ENCODE results near the gene RBM18.
A peak's percentile ranks its signal among the peaks of the same experiment; 100 is the strongest.

RBM18 gene

DNA sequence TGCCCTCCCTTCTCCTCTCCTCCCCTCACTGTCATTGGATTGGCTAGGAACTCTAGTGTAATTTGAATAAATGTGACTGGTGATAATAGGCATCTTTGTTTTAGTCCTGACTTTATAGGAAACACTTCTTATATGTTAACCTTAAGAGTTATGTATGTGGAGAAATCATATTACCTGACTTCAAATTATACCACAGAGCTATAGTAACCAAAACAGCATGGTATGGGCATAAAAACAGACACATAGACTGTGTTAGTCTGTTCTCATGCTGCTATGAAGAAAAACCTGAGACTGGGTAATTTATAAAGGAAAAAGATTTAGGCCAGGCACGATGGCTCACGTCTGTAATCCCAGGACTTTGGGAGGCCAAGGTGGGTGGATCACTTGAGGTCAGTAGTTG lies 9.4 kb upstream of the RBM18 start:
- Mint-ChIP-seq H3K4me1 (no peaks in the 10 kb centered on the region), H3K36me3 (peaks cover 44% of the 10 kb centered on the region), H3K9me3 (no peaks in the 10 kb centered on the region), H3K27me3 (no peaks in the 10 kb centered on the region), H3K4me3 (no peak overlapping the region), H3K27ac (no peak overlapping the region)
- CTCF ChIA-PET = no interaction called here
- DNase-seq = no peak

DNA sequence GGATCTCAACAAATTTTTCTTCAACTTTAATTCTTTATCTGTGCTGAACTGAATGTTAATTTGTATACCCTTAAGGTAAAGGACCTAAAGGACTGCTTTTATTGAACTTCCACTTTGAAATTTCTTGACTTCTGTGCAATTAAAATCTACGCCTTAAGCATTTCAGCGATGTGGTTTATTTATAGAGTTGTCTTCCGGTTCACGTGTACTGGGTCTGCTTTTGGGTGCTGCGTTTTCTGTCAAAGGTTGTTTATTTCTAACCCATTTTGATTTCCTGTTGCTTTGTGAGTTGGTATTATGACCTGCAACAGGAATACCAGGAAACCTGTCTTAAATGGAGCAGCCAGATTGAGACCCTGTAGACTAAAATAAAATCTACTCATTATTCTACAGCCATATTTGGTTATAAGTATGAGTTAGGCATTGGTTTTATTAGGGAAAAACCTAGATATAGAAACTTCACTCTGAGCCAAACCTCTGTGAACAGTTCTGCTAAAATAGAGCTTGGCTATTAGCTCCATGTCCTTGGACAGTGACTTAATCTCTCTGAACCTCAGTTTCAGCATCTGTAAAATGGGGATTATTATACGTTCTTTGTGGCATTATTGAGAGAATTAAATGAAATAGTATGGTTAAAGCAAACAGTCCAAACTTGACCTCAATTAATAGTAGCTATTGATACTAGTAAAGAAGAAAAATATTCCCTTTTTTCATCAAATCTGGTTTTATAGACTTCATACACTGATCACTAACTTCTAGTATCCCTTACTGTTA lies 3.6 kb upstream of the RBM18 start:
- no peaks in the 10 kb centered on the region for H3K9me3 Mint-ChIP-seq
- H3K4me1 Mint-ChIP-seq = peaks cover 29% of the 10 kb centered on the region
- no peak overlapping the region for H3K27ac Mint-ChIP-seq
- DNase-seq = no peak
- CTCF ChIA-PET = no interaction called here
- H3K27me3 Mint-ChIP-seq = peaks cover 4% of the 10 kb centered on the region
- H3K36me3 Mint-ChIP-seq = peaks cover 26% of the 10 kb centered on the region
- no peak overlapping the region for H3K4me3 Mint-ChIP-seq

DNA sequence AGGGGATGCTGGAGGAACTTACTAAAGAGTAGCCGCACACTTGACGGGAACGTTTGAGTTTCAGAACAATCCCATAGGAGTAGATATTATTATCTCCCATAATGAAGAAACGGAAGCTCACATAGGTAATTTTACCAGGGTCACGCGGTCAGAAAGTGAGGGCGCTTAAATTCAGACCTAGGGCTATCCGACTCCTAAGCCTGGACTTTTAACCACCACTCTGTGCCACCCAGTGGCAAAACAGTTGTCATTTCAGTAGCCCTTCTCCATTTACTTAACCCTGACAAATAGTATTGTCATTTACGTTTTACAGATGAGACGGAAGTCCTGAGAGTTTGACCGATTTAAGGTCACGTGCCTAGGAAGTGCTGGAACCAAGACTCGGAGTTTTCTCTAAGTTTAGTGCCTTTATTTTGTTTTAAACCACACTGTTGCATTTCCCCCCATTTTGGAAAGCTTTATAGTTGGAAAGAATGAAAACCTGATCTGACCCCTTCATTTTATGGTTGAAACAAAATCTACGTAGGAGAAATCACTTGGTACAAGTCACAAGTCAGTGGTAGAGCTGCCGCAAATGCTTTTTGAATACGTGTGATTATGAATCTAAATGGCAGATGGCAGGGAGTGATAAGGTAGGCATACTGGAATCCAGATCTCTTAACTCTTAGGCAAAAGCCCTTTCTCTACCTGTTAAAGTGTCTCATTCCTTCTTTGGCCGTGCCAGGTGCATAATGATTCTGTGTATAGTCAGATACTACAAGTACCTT lies 692 bp upstream of the RBM18 start:
- Mint-ChIP-seq H3K4me1 (peaks cover 52% of the 10 kb centered on the region), H3K36me3 (peaks cover 15% of the 10 kb centered on the region), H3K27me3 (peaks cover 4% of the 10 kb centered on the region), H3K27ac (peak overlapping the region; percentile 99), H3K9me3 (no peaks in the 10 kb centered on the region), H3K4me3 (peak overlapping the region; percentile 83)
- CTCF ChIA-PET = interaction anchor here (1.0 kb wide), 2 partner anchors 13 to 140 kb away, joined by 3 read pairs; no protein-coding TSS in a partner anchor
- DNase-seq = peak; percentile 33

DNA sequence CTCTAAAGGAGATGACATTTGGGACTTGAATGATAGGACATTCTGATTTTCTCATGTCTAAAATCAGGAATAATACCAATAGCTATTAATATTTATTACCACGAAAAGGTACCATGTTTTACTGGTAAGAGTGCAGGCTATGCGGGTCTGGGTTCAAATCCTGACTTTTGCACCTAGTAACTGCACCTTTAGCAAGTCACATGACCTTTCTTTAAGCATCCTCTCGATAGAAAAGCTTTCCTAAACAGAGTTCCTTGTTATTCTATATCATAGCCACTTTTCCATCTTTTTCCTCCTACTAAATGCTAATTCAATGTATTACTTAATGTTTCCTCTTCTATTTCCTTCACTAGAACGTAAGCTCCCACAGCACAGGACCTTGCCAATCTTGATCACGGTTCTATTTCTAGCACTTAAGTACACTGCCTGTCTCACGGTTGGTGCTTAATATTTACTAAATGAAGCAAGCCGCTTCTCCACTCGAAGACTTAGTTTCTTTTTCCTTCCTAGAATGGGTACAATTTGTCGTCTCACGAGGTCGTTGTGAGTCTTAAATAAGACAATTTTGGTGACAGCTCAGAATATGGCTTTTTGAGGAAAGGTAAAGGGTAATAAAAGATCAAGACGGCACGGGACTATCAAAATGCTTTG lies 816 bp downstream of the RBM18 start:
- DNase-seq = no peak
- Mint-ChIP-seq H3K4me1 (peaks cover 52% of the 10 kb centered on the region), H3K27me3 (peaks cover 4% of the 10 kb centered on the region), H3K9me3 (no peaks in the 10 kb centered on the region), H3K27ac (peak overlapping the region; percentile 99), H3K4me3 (peak overlapping the region; percentile 83), H3K36me3 (peaks cover 29% of the 10 kb centered on the region)
- CTCF ChIA-PET = interaction anchor here (0.9 kb wide), 1 partner anchor 165 kb away, joined by 3 read pairs; no protein-coding TSS in a partner anchor

DNA sequence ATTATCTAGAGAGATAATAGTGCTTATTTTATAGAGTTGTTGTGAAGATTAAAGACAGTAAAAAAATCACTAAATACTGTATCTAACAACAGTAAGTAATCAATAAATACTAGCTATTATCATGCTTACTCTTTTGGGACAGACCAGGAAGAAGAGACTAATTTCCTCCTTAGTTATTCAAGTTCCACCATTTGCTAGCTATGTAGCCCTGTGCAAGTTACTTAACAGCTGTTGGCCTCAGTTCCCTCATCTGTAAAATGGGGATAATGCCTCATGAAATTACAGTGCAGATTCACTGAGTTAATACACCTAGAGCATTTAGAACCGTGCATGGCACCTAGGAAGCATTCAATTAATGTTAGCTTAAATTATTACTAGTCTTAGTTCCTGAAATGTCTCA lies 2.6 kb downstream of the RBM18 start:
- CTCF ChIA-PET = interaction anchor here (1.0 kb wide), 1 partner anchor 167 kb away, joined by 5 read pairs; no protein-coding TSS in a partner anchor
- Mint-ChIP-seq H3K9me3 (no peaks in the 10 kb centered on the region), H3K36me3 (peaks cover 38% of the 10 kb centered on the region), H3K4me3 (peak overlapping the region; percentile 18), H3K27ac (peak overlapping the region; percentile 64), H3K4me1 (peaks cover 44% of the 10 kb centered on the region), H3K27me3 (peaks cover 4% of the 10 kb centered on the region)
- DNase-seq = no peak

DNA sequence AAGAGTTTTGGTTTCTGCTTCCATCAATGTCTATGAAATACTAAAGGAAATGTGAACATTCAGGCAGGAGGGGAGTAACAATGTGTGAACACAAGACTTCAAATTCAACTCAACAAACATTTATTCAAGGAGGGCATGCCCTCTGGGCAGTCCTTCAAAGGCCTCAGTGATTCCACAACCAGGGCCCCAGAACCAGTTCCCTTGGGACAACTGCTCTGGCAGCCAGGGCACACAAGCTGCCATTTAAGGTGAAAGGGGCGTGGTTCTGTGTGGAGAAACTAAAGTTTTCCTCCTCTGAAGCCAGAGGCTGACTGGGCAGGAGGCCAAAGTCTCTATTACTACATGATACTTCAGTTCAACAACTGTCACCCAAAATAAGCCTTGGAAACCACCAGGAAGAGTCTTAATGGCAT lies 3.2 kb downstream of the RBM18 start:
- peaks cover 44% of the 10 kb centered on the region for H3K4me1 Mint-ChIP-seq
- CTCF ChIA-PET = interaction anchor here (1.0 kb wide), 1 partner anchor 166 kb away, joined by 5 read pairs; no protein-coding TSS in a partner anchor
- peaks cover 4% of the 10 kb centered on the region for H3K27me3 Mint-ChIP-seq
- H3K9me3 Mint-ChIP-seq = no peaks in the 10 kb centered on the region
- no peak overlapping the region for H3K27ac Mint-ChIP-seq
- peaks cover 38% of the 10 kb centered on the region for H3K36me3 Mint-ChIP-seq
- H3K4me3 Mint-ChIP-seq = no peak overlapping the region
- DNase-seq = no peak

DNA sequence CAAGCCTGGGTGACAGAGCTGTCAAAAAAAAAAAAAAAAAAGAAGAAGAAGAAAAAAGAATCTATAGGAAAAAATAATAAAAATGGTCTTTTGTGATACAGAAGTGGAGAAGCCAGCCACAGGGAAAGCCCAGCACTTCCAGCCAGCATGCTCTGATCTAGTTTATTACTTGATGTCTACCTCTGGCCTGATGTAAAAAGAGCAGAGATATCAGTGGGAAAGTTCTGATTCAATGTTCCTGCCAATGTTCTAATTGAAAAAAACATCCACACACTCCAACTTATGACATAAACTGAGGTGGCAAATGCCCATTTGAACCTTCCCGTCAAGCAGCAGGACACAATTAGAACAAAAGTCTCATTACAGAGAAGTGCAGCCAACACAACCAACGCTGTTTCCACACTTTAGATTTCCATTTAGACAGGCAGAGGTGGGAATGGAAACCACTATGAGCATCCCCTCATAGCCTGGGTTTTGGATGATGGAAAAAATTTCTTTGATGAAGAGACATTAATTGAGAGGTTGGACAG lies 5.7 kb downstream of the RBM18 start:
- DNase-seq = no peak
- CTCF ChIA-PET = no interaction called here
- Mint-ChIP-seq H3K36me3 (peaks cover 40% of the 10 kb centered on the region), H3K4me3 (no peak overlapping the region), H3K27ac (no peak overlapping the region), H3K9me3 (no peaks in the 10 kb centered on the region), H3K27me3 (no peaks in the 10 kb centered on the region), H3K4me1 (peaks cover 29% of the 10 kb centered on the region)

DNA sequence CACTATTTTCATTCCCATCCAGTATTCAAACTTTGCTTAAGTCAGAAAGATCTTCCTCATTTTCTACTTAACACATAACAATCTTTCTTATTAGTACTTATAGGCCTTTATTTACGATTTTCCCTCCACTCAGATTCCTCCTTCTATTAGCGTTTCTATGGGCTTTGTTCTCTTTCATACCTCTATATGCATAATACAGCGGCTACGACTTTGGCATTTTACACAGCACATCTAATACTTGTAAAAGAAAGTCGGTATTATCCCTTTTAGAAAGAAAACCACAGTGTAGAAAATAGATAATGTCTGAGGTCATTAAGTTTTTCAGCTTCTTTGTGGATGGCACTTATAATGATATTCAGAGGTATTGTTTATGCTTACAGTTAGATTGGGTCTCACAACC lies 8.4 kb downstream of the RBM18 start:
- Mint-ChIP-seq H3K27ac (no peak overlapping the region), H3K36me3 (peaks cover 49% of the 10 kb centered on the region), H3K9me3 (no peaks in the 10 kb centered on the region), H3K4me1 (peaks cover 4% of the 10 kb centered on the region), H3K27me3 (no peaks in the 10 kb centered on the region), H3K4me3 (no peak overlapping the region)
- DNase-seq = no peak
- CTCF ChIA-PET = no interaction called here

DNA sequence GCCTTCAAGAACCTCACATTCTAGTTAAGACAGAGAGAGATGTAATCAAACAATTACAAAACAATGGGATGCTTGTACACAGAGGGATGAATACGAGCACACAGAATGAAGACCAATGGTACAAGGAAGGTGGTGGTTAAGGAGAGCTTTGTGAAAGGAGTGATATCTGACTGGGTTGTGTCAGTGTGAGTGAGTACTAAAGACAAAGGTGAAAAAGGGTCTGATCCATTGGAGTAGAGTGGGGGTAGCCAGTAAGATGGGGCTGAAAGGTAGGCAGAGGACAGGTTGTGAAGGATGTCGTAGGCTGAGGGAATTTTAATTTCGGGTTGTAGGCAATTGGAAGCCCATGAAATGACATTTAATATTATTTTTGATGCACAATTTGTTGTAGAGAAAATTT lies 9.9 kb downstream of the RBM18 start:
- Mint-ChIP-seq H3K36me3 (peaks cover 46% of the 10 kb centered on the region), H3K4me1 (no peaks in the 10 kb centered on the region), H3K27me3 (no peaks in the 10 kb centered on the region), H3K27ac (no peak overlapping the region), H3K9me3 (no peaks in the 10 kb centered on the region), H3K4me3 (no peak overlapping the region)
- CTCF ChIA-PET = no interaction called here
- no peak for DNase-seq

DNA sequence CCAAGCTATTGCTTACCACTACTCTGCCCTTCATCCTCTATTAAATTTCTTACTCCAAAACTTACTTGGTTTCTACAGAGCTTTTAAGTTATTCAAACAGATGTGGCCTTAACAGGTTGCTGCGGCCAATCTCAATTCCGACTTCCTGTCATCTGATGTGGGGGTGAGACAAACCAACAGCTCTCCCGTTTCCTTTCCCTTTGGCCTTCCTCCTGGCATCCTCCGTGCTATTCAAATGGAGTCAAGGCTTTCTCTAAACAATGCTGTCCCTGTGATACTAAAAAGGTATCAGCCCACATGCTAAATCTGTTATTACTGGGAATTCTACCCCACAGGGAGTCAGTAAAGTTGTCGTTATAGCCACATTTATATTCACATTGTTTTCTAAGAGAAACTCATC lies 11.8 kb downstream of the RBM18 start:
- CTCF ChIA-PET = no interaction called here
- DNase-seq = no peak
- Mint-ChIP-seq H3K4me3 (no peak overlapping the region), H3K4me1 (no peaks in the 10 kb centered on the region), H3K9me3 (no peaks in the 10 kb centered on the region), H3K36me3 (peaks cover 38% of the 10 kb centered on the region), H3K27ac (no peak overlapping the region), H3K27me3 (no peaks in the 10 kb centered on the region)

DNA sequence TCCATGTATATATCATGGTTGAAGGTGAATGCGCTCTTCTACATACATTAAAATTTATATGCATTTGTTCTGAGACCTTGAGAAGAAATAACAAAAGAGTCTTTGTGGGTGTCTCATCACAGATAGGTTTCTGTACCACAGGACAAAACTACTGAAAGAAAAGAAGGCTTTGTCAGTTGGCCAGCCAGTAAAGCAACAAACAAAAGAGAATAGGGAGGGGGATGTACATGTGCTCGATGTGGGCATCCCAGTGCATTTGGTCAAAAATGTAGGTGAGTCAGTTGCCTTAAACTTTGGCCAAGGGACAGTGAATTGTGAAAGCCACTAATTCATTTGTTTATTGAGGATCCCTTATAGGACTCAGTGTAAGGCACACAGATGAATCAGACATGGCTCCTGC lies 13.3 kb downstream of the RBM18 start:
- DNase-seq = no peak
- Mint-ChIP-seq H3K27me3 (no peaks in the 10 kb centered on the region), H3K4me3 (no peak overlapping the region), H3K36me3 (peaks cover 38% of the 10 kb centered on the region), H3K9me3 (no peaks in the 10 kb centered on the region), H3K4me1 (no peaks in the 10 kb centered on the region), H3K27ac (no peak overlapping the region)
- CTCF ChIA-PET = no interaction called here

DNA sequence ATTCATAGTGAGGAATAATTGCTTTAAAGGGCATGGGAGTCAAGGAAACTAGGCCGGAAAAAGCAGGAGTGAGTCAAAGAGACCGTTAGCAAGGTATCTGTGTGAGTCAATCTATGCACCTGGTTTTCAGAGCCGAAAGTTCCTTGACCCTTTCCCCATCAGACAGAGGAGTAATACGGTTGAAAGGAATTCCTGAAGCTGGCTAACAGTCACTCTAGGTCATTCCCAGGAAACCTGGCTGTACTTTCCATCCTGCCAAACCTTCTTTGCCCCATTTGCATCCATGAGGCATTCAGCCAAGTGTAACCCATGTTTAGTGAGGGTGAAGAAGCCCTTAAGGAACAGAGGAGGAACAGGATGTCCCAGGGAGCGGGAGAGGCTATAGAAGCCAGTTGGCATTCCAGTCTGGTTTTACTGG lies 16.2 kb downstream of the RBM18 start:
- Mint-ChIP-seq H3K27me3 (no peaks in the 10 kb centered on the region), H3K4me1 (no peaks in the 10 kb centered on the region), H3K9me3 (no peaks in the 10 kb centered on the region), H3K27ac (no peak overlapping the region), H3K36me3 (peaks cover 47% of the 10 kb centered on the region), H3K4me3 (no peak overlapping the region)
- CTCF ChIA-PET = no interaction called here
- DNase-seq = no peak

DNA sequence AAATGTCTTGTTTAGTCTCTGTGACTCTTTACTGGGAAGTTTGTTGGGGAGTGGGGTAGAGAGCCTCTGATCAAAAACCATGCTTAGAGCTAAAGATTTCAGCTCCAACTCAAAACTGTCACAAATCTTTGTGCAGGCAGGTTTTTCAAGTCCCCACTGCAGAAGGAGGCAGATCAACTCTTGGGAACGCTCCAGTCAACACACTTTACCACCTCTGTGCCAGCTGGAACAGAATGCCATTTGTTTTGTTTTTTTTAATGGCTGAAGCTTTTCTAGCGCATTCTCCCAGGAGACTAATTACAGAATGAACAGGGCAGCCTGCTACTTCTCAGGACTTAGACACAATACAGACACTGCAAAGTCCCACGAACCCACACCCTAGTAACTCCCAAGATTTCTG lies 18.0 kb downstream of the RBM18 start:
- no peak for DNase-seq
- Mint-ChIP-seq H3K27ac (no peak overlapping the region), H3K4me1 (no peaks in the 10 kb centered on the region), H3K36me3 (peaks cover 52% of the 10 kb centered on the region), H3K9me3 (no peaks in the 10 kb centered on the region), H3K4me3 (no peak overlapping the region), H3K27me3 (no peaks in the 10 kb centered on the region)
- CTCF ChIA-PET = no interaction called here

DNA sequence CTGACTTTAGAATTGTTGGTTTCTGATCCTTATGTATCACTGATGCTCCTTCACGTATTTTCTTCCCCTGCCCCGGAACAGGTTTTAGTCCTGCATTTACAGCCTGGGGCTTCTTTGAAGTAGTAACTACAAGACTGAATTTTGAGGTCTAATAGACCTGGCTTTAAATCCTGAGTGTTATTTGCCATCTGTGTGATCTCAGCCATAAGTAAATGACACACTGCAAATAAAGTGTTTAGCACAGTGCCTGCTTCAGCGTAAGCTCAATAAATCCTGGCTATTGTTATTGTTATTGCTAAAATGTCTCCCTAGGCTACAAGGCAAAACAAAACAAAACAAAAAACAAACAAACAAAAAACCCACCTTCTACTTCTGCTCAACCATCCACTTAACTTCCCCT lies 20.3 kb downstream of the RBM18 start:
- H3K4me1 Mint-ChIP-seq = no peaks in the 10 kb centered on the region
- H3K27ac Mint-ChIP-seq = no peak overlapping the region
- H3K36me3 Mint-ChIP-seq = peaks cover 53% of the 10 kb centered on the region
- H3K4me3 Mint-ChIP-seq = no peak overlapping the region
- CTCF ChIA-PET = no interaction called here
- no peaks in the 10 kb centered on the region for H3K9me3 Mint-ChIP-seq
- no peaks in the 10 kb centered on the region for H3K27me3 Mint-ChIP-seq
- no peak for DNase-seq

Data from activated naive CD4-positive, alpha-beta T cell treated with anti-CD3 and anti-CD28 coated beads, Interleukin-2, amount 10 ng/mL, durations not matched to agents 7 days and 5 days (primary cell).